Transverse colon (tissue), 4 donors: ENCODE measurements around the gene AGMO.

Experiments used
- CTCF ChIP-seq, 5 experiments: fragments of 200-600 bp in 3 of 5; fragments of 450-650 bp in 2 of 5; sonication (generic) in 3 of 5; IDR thresholded peaks; 1 replicate in 2 of 5; 2 replicates in 3 of 5; pipeline ENCODE4 v1.5.1; 2016 to 2017; ENCODE audit warnings: antibody characterized with exemption in 5 of 5, inconsistent platforms in 3 of 5, mild to moderate bottlenecking in 2 of 5, moderate library complexity in 1 of 5
- EP300 ChIP-seq: sonication (generic); formaldehyde crosslinking; IDR thresholded peaks from one replicate; pipeline ENCODE4 v1.6.1; 2017; ENCODE audit warnings: antibody characterized with exemption, low read depth
- POLR2A ChIP-seq: fragments of 450-650 bp; IDR thresholded peaks from one replicate; pipeline ENCODE4 v1.6.1; 2016; ENCODE audit warnings: antibody characterized with exemption, mild to moderate bottlenecking, moderate library complexity
- POLR2AphosphoS5 ChIP-seq, 3 donors: sonication (generic); formaldehyde crosslinking; IDR thresholded peaks; one replicate each; pipeline ENCODE4 v1.6.1; 2016; ENCODE audit warnings: antibody characterized with exemption in 3 of 3

- TF ChIP-seq CTCF (IDR thresholded peaks at IDR 0.05) (no peak), POLR2A (no peak), EP300 (no peak), POLR2AphosphoS5 (IDR thresholded peaks at IDR 0.05) (no peak)
Measured at GRCh38 chr7:15239801-15240200, 322.0 kb downstream of the AGMO start.
